ENCODE measurements around the gene DUXA. TPM values are rescaled to one million over a fixed set of nuclear protein-coding genes. Genes with fewer than 3 reads are reported as not detected.

The DUXA gene
- total RNA-seq, 2 donors from 2014 or later = not detected

DNA sequence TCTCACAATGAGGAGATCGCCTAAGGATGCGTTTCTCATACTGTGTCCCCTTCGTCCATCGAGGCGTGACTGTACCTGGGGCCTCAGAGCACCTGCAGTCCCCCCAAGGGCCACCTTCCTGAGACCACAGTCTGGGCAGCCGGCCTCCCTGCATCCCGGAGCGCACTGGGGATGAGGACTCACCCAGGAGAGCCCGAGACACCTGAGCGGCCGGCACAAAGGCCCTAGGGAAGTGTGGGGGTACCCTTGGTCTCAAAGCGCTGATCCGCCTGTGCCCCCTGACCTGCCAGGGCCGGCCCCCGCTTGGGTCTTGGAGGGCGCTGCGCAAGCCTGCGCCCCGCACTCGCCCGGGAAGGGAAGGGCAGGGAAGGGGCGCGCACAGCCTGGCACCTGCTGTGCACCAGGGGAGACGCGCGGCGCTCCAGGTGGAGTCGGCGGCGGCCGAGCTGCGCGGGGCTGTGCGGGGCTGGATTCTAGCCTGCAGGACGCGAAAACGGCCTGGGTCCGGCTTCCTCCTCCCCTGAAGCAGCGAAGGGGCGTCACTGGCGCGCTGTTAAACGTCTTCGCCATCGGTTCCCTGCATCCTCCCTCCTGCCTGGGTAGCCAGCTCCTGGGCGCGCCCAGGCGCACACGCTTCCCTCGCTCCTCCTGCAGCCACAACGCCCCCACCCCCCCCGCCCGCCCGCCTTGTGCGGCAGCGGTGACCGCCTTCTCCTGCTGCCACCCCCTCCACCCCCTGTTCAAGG lies 61.1 kb downstream of the DUXA start:
- no peak overlapping the region for H3K4me3 ChIP-seq
- H3K36me3 ChIP-seq = no peaks in the 10 kb centered on the region
- no peak for DNase-seq (ENCODE audit: low spot score)
- ATAC-seq (ENCODE audit: insufficient number of reproducible peaks, low FRiP score, low read depth) = no peak
- no peaks in the 10 kb centered on the region for H3K27me3 ChIP-seq (replicated peaks; ENCODE audit: insufficient read depth)
- no peak overlapping the region for H3K27ac ChIP-seq
- peaks cover 18% of the 10 kb centered on the region for H3K9me3 ChIP-seq
- H3K4me1 ChIP-seq (ENCODE audit: control insufficient read depth in 1 of 2, low read depth in 2 of 2) = peaks cover 0 to 7% of the 10 kb centered on the region in 2 donors
- no peak for TF ChIP-seq CTCF (IDR thresholded peaks at IDR 0.05)

Other genes with a start within 250 kb of the DUXA start
- not detected for gene USP29, start 47.5 kb downstream of the DUXA start, total RNA-seq
- not detected for gene ZIM3, start 22.3 kb downstream of the DUXA start, total RNA-seq
- gene ZNF264, start 24.0 kb upstream of the DUXA start, total RNA-seq = 10 to 100 TPM; 60.0 to 65.4 TPM
- 1 to 10 TPM; 1.1 to 2.2 TPM for gene AURKC, start 63.5 kb upstream of the DUXA start, total RNA-seq
- 10 to 100 TPM; 23.0 to 30.7 TPM for gene ZNF805, start 73.1 kb upstream of the DUXA start, total RNA-seq
- gene ZNF460, start 113.0 kb upstream of the DUXA start, total RNA-seq = 100 to 1,000 TPM in 1 of 2 donors, 10 to 100 TPM in 1; 81.4 to 118 TPM
- gene ZNF543, start 153.0 kb upstream of the DUXA start, total RNA-seq = 1 to 10 TPM; 7.6 to 9.7 TPM
- 1 to 10 TPM; 6.2 to 7.5 TPM for gene ZNF304, start 183.8 kb upstream of the DUXA start, total RNA-seq
- gene TRAPPC2B, start 196.1 kb upstream of the DUXA start, total RNA-seq = 1 to 10 TPM; 2.0 to 9.5 TPM
- 1 to 10 TPM in 1 of 2 donors, under 1 TPM in 1; 0.68 to 3.4 TPM for gene ZNF547, start 196.1 kb upstream of the DUXA start, total RNA-seq
- gene ZNF548, start 222.4 kb upstream of the DUXA start, total RNA-seq = 10 to 100 TPM; 48.2 to 49.1 TPM
- 10 to 100 TPM; 11.2 to 17.5 TPM for gene ZNF17, start 243.7 kb upstream of the DUXA start, total RNA-seq

All from thoracic aorta (tissue), 2 donors.